Upper lobe of left lung (tissue), 6 donors: ENCODE measurements around the gene UNC79. TPM values are rescaled to one million over a fixed set of nuclear protein-coding genes. Genes with fewer than 3 reads are reported as not detected.
A peak's percentile ranks its signal among the peaks of the same experiment; 100 is the strongest.
"Not testable (repeated sequence)": the region's sequence is repeated elsewhere in the genome, so short reads cannot be mapped to it uniquely, and the experiment has no call there.

Source experiments
- ATAC-seq, 2 donors: fragments of 200-7000 bp; cut with Tn5 transposase; one replicate each; pipeline ENCODE4 v1.9.1; 2022; ENCODE audit warnings: mild to moderate bottlenecking in 2 of 2, moderate library complexity in 2 of 2; ENCODE audit not compliant: low FRiP score in 2 of 2
- DNase-seq, 2 donors: peaks; one replicate each; pipeline ENCODE4 v3.0.0-alpha.2; 2019 to 2020
- H3K27ac ChIP-seq, 4 donors: fragments of 200-600 bp; sonication (generic); one replicate each; pipeline ENCODE4 v1.5.1; 2016 to 2019
- H3K27me3 ChIP-seq, 4 donors: fragments of 200-600 bp; sonication (generic); one replicate each; pipeline ENCODE4 v1.5.1; 2017 to 2019
- H3K36me3 ChIP-seq, 4 donors: fragments of 200-600 bp; sonication (generic); one replicate each; pipeline ENCODE4 v1.5.1; 2016 to 2019
- H3K4me1 ChIP-seq, 4 donors: fragments of 200-600 bp; sonication (generic); one replicate each; pipeline ENCODE4 v1.5.1; 2018 to 2019
- H3K4me3 ChIP-seq, 4 donors: fragments of 200-600 bp; sonication (generic); one replicate each; pipeline ENCODE4 v1.5.1; 2017 to 2019; ENCODE audit warnings: mild to moderate bottlenecking in 2 of 4, moderate library complexity in 1 of 4
- H3K9me3 ChIP-seq, 4 donors: fragments of 200-600 bp; sonication (generic); one replicate each; pipeline ENCODE4 v1.5.1; 2018 to 2019
- EP300 ChIP-seq, 4 donors: sonication (generic); formaldehyde crosslinking; IDR thresholded peaks; one replicate each; pipeline ENCODE4 v1.5.1; 2017; ENCODE audit warnings: antibody characterized with exemption in 4 of 4, control low read depth in 2 of 4
- POLR2A ChIP-seq, 4 donors: fragments of 450-650 bp; IDR thresholded peaks; one replicate each; pipeline ENCODE4 v1.5.1; 2016 to 2017; ENCODE audit warnings: antibody characterized with exemption in 4 of 4, mild to moderate bottlenecking in 2 of 4
- POLR2AphosphoS5 ChIP-seq, 2 donors: sonication (generic); formaldehyde crosslinking; IDR thresholded peaks; one replicate each; pipeline ENCODE4 v1.5.1; 2017; ENCODE audit warnings: antibody characterized with exemption in 2 of 2
- WGBS, 2 donors: methylation state at CpG; one replicate each; pipeline ENCODE4 v1.1.5; 2017 to 2018; 5-methylcytosine and 5-hydroxymethylcytosine counted together
- total RNA-seq, 6 donors: library from RNA; depleted of rRNA in 4 of 6; stranded (reverse); fragments of >200 nt in 4 of 6; gene quantifications; one replicate each; pipeline versions ENCODE4 v1.1.0 to v1.2.1, GENCODE V29; 2016 to 2021
- TF ChIP-seq, protein P1 (sequence below), 6 experiments: fragments of 450-650 bp in 4 of 6; fragments of 200-600 bp in 2 of 6; sonication (generic) in 2 of 6; IDR thresholded peaks; one replicate each; pipeline ENCODE4 v1.5.1; 2016 to 2019; ENCODE audit warnings: antibody characterized with exemption in 6 of 6
- donor health status: DM: no; HTN: no; CAD: no; lungs with moderate emphysema.
- donor health status: DM: no; HTN: yes; CAD: no; lungs with severe emphysema.

The UNC79 gene
- total RNA-seq, 6 donors from 2014 or later = 0.09 to 1.0 (median 0.14) TPM

- DNase-seq (no peak), ATAC-seq (no peak)
- H3K27ac ChIP-seq = no peak overlapping the region
- TF ChIP-seq POLR2AphosphoS5 (IDR thresholded peaks at IDR 0.05) (no peak), EP300 (IDR thresholded peaks at IDR 0.05) (no peak), POLR2A (IDR thresholded peaks at IDR 0.05) (no peak)
- TF ChIP-seq, protein P1, sequence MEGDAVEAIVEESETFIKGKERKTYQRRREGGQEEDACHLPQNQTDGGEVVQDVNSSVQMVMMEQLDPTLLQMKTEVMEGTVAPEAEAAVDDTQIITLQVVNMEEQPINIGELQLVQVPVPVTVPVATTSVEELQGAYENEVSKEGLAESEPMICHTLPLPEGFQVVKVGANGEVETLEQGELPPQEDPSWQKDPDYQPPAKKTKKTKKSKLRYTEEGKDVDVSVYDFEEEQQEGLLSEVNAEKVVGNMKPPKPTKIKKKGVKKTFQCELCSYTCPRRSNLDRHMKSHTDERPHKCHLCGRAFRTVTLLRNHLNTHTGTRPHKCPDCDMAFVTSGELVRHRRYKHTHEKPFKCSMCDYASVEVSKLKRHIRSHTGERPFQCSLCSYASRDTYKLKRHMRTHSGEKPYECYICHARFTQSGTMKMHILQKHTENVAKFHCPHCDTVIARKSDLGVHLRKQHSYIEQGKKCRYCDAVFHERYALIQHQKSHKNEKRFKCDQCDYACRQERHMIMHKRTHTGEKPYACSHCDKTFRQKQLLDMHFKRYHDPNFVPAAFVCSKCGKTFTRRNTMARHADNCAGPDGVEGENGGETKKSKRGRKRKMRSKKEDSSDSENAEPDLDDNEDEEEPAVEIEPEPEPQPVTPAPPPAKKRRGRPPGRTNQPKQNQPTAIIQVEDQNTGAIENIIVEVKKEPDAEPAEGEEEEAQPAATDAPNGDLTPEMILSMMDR (IDR thresholded peaks at IDR 0.05) = no peak
- no peaks in the 10 kb centered on the region for H3K36me3 ChIP-seq
- peaks cover 7 to 20% (median 13%) of the 10 kb centered on the region in 4 donors for H3K9me3 ChIP-seq
- H3K27me3 ChIP-seq = no peaks in the 10 kb centered on the region
- H3K4me3 ChIP-seq = no peak overlapping the region
- H3K4me1 ChIP-seq = no peaks in the 10 kb centered on the region
Measured at GRCh38 chr14:93522221-93522620, 91.5 kb downstream of the UNC79 start.

- H3K27me3 ChIP-seq, ATAC-seq, H3K4me1 ChIP-seq, DNase-seq, H3K4me3 ChIP-seq, H3K36me3 ChIP-seq, H3K27ac ChIP-seq: not testable (repeated sequence)
- H3K9me3 ChIP-seq = peaks cover 0 to 11% (median 7%) of the 10 kb centered on the region in 4 donors
- 78 to 82% methylated on average over 5 of the region's 5 CpGs for WGBS, 2 donors
Measured at GRCh38 chr14:93525216-93525615, 94.5 kb downstream of the UNC79 start.

DNA sequence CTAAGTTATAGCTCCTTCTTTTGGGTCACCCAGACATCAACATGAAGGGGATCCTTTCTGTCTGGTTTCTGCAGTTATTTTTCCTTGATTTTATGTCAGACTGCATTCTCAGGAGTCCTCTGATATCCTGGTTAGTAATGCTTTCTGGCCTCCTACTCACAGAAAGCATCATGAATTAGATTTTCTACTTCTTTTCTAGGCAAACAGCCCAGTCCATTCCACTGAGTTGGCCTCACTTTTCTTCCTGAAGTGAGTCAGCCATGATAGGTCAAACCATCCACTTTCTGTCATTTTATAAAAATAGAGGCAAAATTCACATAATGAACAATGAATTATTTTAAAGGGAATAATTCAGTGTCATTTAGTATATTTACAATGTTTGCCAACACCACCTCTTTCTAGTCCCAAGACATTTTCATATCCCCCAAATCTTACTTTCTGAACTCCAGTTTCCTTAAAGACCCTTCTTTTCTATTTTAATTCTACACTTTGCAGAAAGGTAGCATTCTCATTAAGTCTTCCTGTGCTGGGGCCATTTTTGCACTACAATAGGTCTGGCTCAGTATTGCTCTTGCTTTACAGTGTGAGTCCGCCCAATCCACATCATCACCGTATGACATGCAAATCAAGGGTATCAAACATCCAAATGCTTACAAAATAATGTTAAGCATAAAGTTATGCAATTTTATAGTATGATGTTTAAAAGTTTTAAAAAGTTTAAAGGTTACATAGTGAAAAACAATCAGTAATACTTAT lies 95.1 kb downstream of the UNC79 start:
- H3K27ac ChIP-seq = no peak overlapping the region
- H3K4me1 ChIP-seq = no peaks in the 10 kb centered on the region
- no peaks in the 10 kb centered on the region for H3K36me3 ChIP-seq
- TF ChIP-seq EP300 (IDR thresholded peaks at IDR 0.05) (no peak), POLR2A (IDR thresholded peaks at IDR 0.05) (no peak), POLR2AphosphoS5 (IDR thresholded peaks at IDR 0.05) (no peak)
- TF ChIP-seq, protein P1 (IDR thresholded peaks at IDR 0.05) = no peak
- no peak for DNase-seq
- peak in 1 of 2 donors; percentile 75 for ATAC-seq
- 86 to 95% methylated on average over 2 of the region's 2 CpGs for WGBS, 2 donors
- H3K4me3 ChIP-seq = no peak overlapping the region
- H3K27me3 ChIP-seq = no peaks in the 10 kb centered on the region
- peaks cover 0 to 6% (median 3%) of the 10 kb centered on the region in 4 donors for H3K9me3 ChIP-seq

GRCh38 chr14:93527203-93527607 lies 96.5 kb downstream of the UNC79 start:
- H3K27me3 ChIP-seq = no peaks in the 10 kb centered on the region
- 47 to 57% methylated on average over 4 of the region's 4 CpGs for WGBS, 2 donors
- ATAC-seq (peak in 1 of 2 donors; percentile 67), DNase-seq (no peak)
- no peaks in the 10 kb centered on the region for H3K36me3 ChIP-seq
- TF ChIP-seq POLR2AphosphoS5 (IDR thresholded peaks at IDR 0.05) = no peak
- no peak for TF ChIP-seq POLR2A (IDR thresholded peaks at IDR 0.05)
- peak in 1 of 4 donors; percentile 5 for TF ChIP-seq EP300 (IDR thresholded peaks at IDR 0.05)
- H3K9me3 ChIP-seq = no peaks in the 10 kb centered on the region
- no peak overlapping the region for H3K27ac ChIP-seq
- H3K4me1 ChIP-seq = no peaks in the 10 kb centered on the region
- no peak overlapping the region for H3K4me3 ChIP-seq

DNA sequence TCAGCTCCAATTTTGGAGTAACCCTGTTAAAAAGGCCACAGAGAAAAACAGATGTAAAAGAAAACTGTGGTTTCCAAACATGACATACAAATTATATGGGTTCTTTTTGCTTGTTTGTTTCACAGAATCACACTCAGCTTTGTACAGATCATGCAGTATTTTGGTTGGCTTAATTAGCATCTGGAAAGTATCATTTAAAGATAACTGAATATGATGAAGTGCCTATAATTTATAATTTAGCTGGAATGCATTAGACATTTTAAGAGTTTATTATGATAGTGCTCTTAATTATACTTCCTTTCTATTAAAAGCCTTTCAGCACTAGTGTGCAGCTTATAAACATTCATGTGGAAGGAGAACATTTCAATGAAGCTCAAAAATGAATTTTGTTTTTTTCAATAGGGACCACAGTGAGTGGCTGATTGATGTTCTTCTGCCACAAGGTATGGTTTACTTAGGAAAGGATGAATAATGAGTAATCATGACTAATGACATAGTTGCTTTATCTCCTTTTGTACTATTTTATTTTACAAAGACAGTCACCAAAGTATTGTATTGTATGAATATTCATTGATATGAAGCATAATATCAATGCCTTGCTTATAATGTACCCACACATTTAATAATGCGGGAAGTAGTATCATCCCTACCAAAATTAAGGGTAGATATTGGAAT lies 98.3 kb downstream of the UNC79 start:
- WGBS, 2 donors = 96 to 97% methylated on average over 1 of the region's 1 CpG
- Histone ChIP-seq H3K4me1 (no peaks in the 10 kb centered on the region), H3K27me3 (no peaks in the 10 kb centered on the region), H3K9me3 (no peaks in the 10 kb centered on the region), H3K4me3 (no peak overlapping the region), H3K27ac (no peak overlapping the region), H3K36me3 (no peaks in the 10 kb centered on the region)
- no peak for TF ChIP-seq EP300 (IDR thresholded peaks at IDR 0.05)
- TF ChIP-seq POLR2AphosphoS5 (IDR thresholded peaks at IDR 0.05) = no peak
- TF ChIP-seq, protein P1 (IDR thresholded peaks at IDR 0.05) = no peak
- no peak for TF ChIP-seq POLR2A (IDR thresholded peaks at IDR 0.05)
- no peak for ATAC-seq
- no peak for DNase-seq
